NCI-H2171 (cell line): Measurements from ENCODE around the gene RASGRP1.

Source experiments
- DNase-seq: peaks from one replicate; lab custom pipeline; 2025; lab: John Stamatoyannopoulos, UW

RASGRP1 gene

GRCh38 chr15:38458646-38459045 lies 106.0 kb downstream of the RASGRP1 start:
- no peak for DNase-seq

- DNase-seq = no peak
Measured at GRCh38 chr15:38455092-38455491, 109.5 kb downstream of the RASGRP1 start.

- no peak for DNase-seq
Measured at GRCh38 chr15:38454696-38455090, 109.9 kb downstream of the RASGRP1 start.

- DNase-seq = peak; percentile 80
Measured at GRCh38 chr15:38453971-38454695, 110.5 kb downstream of the RASGRP1 start, which contains the start of gene FAM98B. TSS of gene FAM98B (plus strand) at chr15:38454127. CDS start at chr15:38454162, 35 bp downstream.

GRCh38 chr15:38441130-38441519 lies 123.5 kb downstream of the RASGRP1 start:
- DNase-seq = no peak

GRCh38 chr15:38440353-38441129 lies 124.1 kb downstream of the RASGRP1 start:
- DNase-seq = peak; percentile 76
